HG02840 (cell line): ENCODE data around the gene TESMIN.

Experiments used
- ATAC-seq: cut with Tn5 transposase; IDR thresholded peaks from one replicate; pipeline ENCODE4 v1.9.1; 2021; ENCODE audit warnings: mild to moderate bottlenecking, moderate library complexity, moderate number of reproducible peaks; ENCODE audit not compliant: unreplicated experiment, low FRiP score

Gene TESMIN

GRCh38 chr11:68762481-68762880, 11.2 kb upstream of the TESMIN start:
- ATAC-seq: no peak

DNA sequence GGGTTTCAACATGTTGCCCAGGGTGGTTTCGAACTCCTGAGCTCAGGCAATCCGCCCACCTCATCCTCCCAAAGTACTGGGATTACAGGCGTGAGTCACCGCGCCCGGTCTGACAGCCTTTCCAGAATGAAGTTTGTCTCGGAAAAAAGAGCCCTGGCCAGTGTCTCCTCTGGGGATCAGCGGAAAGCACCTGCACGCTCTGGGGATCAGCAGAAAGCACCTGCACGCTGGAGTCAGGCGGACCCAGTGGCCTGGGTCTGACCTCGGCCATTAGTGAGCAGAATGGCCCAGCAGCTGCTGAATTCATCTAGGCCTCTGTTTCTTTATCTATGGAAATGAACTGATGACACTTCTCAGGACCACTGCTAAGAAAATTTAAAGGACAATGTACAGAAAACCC, 10.5 kb upstream of the TESMIN start:
- ATAC-seq: no peak

- no peak for ATAC-seq
These were observed 8.7 kb upstream of the TESMIN start for GRCh38 chr11:68759991-68760390.

- no peak for ATAC-seq
These were observed 6.4 kb upstream of the TESMIN start for GRCh38 chr11:68757711-68758110.

- ATAC-seq: no peak
These were observed 4.9 kb upstream of the TESMIN start for GRCh38 chr11:68756171-68756766.

DNA sequence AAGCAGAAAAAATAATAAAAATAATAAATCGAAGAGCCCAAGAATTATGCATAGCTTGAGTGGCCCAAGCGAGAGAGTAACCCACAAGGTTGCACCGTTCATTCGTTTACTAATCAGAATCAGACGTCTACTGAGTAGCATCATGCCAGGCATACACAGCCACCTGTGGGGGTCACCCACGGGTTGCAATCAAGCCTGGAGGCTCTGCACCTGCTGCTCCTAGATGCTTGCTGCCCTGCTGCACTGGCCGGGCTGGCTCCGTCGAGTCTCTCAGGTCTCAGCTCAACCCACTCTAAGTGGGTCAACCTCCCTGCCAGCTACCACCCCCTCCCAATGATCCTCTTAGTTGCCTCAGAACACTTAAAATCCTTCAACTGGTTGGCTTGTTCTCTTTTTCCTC, 2.0 kb upstream of the TESMIN start:
- ATAC-seq: no peak

GRCh38 chr11:68751004-68751325, 355 bp downstream of the TESMIN start:
- no peak for ATAC-seq

- no peak for ATAC-seq
These were observed 921 bp downstream of the TESMIN start for GRCh38 chr11:68750195-68751003.

DNA sequence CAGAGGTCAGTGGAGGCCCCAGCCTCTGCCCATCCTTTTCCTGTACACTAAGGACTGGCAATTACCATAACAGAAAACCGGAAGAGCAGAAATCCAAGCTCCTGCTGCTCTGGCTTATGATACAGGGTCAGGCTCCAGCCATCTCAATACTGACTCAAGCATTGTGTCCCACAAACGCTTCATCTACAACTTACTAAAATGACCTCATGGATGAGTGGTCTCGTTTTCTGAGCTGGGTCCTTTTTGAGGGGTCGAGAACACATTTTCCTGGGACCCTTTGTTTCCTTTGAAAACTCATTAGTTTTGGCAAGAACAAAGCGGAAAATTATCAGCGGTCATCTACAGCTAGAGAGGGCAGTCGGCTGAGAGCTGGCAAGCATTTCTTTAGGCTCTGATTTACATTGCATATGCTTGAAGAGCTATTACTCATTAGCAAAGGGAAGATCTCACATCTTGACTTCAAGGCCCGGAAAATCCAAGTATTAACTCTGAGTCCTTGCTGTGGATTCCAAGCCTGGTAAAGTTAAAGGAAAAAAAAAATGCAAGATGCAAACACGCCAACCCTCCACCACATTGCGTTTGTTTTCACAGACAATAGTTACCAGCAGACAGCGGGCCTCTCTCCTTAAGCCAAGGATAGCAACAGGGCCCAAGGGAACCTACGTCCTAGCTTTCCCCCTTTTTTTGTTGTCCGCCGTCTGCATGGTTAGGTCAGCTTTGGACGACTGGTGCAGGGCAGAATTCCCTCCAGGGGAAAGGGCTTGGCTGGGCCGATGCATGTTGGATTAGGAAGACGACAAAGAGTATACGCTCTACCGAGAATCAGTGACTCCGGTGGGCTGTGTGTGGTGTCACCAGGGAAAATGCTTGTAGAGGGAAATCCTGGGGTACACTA, 1.8 kb downstream of the TESMIN start:
- no peak for ATAC-seq

GRCh38 chr11:68748061-68748460, 3.3 kb downstream of the TESMIN start:
- no peak for ATAC-seq

- no peak for ATAC-seq
These were observed 7.8 kb downstream of the TESMIN start for GRCh38 chr11:68743539-68743938.

DNA sequence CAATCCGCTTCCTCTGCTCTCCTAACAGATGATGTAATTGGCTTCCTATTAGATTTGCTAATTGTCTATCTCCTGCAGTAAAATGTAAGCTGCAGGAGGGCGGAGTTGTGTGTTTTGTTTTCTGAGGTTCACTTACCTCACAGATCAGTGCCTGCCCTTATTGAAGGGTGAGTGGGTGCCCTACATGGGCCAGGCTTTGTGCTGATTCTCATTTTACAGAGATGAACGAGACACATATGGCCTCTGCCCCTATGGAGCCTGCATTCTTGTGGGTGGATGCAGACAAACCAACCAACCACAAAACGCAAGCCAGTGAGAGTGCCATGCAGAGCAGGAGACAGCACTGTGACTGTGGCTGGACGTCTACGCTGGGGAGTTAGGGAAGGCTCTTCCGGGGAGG, 9.9 kb downstream of the TESMIN start:
- ATAC-seq: no peak

- ATAC-seq: no peak
These were observed 15.7 kb downstream of the TESMIN start for GRCh38 chr11:68735646-68736045.

- ATAC-seq: no peak
These were observed 16.2 kb downstream of the TESMIN start for GRCh38 chr11:68735125-68735524.

- no peak for ATAC-seq
These were observed 17.2 kb downstream of the TESMIN start for GRCh38 chr11:68734111-68734510.

GRCh38 chr11:68727783-68728182, 23.5 kb downstream of the TESMIN start:
- ATAC-seq: no peak

GRCh38 chr11:68724293-68724692, 27.0 kb downstream of the TESMIN start:
- ATAC-seq: no peak

DNA sequence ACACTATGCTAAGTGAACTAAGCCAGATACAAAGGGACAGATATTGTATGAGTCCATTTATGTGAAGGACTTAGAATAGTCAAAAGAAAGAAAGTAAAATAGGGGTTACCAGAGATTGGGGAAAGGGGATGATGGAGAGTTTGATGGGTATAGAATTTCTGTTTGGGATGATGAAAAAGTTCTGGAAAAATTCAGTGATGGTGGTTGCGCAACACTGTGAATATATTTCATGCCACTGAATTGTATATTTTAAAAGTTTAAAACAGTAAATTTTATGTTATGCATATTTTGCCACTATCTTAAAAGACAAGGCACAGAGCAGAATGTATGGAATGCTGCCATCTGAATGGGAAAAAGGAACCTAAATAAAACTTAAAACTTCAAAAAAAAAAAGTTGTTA, 29.2 kb downstream of the TESMIN start:
- ATAC-seq: no peak

- ATAC-seq: no peak
These were observed 30.2 kb downstream of the TESMIN start for GRCh38 chr11:68721075-68721474.

GRCh38 chr11:68715456-68716122, 35.7 kb downstream of the TESMIN start:
- no peak for ATAC-seq
